ENCODE data around the gene C1QTNF5. TPM values are rescaled to one million over a fixed set of nuclear protein-coding genes. Genes with fewer than 3 reads are reported as not detected.
A peak's percentile ranks its signal among the peaks of the same experiment; 100 is the strongest.

Gene C1QTNF5
- polyA plus RNA-seq, 6 donors from 2014 or later = not detected

- DNase-seq = no peak
- H3K4me3 Mint-ChIP-seq = peak overlapping the region in 6 of 8 donors; percentile 60 to 86 (median 80)
- peaks cover 7 to 37% (median 31%) of the 10 kb centered on the region in 3 donors for H3K27me3 Mint-ChIP-seq
- no peaks in the 10 kb centered on the region for H3K36me3 Mint-ChIP-seq
- no peak for ATAC-seq (ENCODE audit: low read depth in 2 of 2)
- H3K27ac Mint-ChIP-seq = no peak overlapping the region
- H3K9me3 Mint-ChIP-seq = no peaks in the 10 kb centered on the region
- H3K4me1 Mint-ChIP-seq = peaks cover 35 to 49% (median 35%) of the 10 kb centered on the region in 3 donors
Measured at GRCh38 chr11:119320240-119320775, 20.4 kb downstream of the C1QTNF5 start.

DNA sequence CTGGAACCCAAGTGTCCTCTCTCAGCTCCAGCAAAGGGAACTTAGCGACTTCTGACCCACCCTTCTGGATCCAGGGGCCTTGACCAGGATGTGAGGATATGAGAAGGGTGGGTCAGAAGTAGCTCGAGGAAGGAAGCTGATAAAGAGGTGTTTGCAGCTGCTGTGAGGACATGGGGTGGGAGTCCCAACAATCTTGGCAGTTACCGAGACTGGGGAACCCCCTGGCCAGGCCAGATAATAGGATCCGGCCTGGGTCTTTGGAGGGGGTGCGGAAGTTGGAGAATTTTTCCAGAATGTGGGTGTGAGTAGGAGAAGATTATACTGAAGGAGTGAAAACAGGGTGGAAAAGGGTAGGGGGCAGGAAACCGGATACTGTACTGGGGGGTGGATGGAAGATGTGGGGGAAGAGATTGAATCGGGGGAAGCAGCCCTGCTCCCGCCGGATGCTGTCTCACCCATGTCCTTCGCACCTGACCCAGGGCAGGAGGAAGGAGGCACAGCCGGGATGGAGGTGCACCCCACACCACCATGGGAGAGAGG is 20.9 kb downstream of the C1QTNF5 start:
- ATAC-seq (ENCODE audit: low read depth in 2 of 2) (no peak), DNase-seq (no peak)
- Mint-ChIP-seq H3K27me3 (peaks cover 12 to 43% (median 37%) of the 10 kb centered on the region in 3 donors), H3K36me3 (no peaks in the 10 kb centered on the region), H3K27ac (peak overlapping the region in 2 of 6 donors; percentile 21 to 92), H3K4me3 (peak overlapping the region; percentile 52 to 86 (median 80)), H3K9me3 (no peaks in the 10 kb centered on the region), H3K4me1 (peaks cover 40 to 54% (median 40%) of the 10 kb centered on the region in 3 donors)

DNA sequence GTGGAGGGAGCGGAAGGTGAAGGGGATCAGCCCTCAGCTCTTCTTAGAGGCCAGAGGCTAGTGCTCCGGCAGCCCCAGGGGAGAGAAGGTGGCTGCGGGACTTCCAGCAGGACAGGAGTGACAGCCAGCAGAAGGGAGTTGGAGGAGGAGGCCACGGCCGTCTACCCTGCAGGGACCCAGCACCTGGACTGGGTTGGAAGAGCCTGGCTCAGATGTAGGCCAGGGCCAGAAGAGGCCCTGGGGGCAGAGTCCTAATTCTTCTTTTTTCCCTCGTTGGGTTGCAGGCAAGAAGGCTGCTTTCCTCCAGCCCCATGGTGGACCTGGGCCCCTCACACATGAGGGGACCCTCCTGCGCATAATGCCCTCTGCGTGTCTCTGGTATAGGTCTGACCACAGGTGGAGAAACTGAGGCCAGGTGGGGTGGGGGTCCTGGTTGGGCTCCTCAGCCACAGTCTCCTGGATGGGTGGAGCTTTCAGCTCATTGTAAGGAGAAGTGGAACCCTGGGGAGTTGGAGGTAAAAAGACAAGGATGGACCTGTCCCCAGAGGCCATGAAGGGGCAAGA is 21.5 kb downstream of the C1QTNF5 start:
- Mint-ChIP-seq H3K27me3 (peaks cover 12 to 48% (median 40%) of the 10 kb centered on the region in 3 donors), H3K27ac (peak overlapping the region in 3 of 6 donors; percentile 21 to 94 (median 92)), H3K4me1 (peaks cover 41 to 59% (median 41%) of the 10 kb centered on the region in 3 donors), H3K4me3 (peak overlapping the region in 7 of 8 donors; percentile 2 to 86 (median 80)), H3K36me3 (no peaks in the 10 kb centered on the region), H3K9me3 (no peaks in the 10 kb centered on the region)
- no peak for DNase-seq
- no peak for ATAC-seq (ENCODE audit: low read depth in 2 of 2)

DNA sequence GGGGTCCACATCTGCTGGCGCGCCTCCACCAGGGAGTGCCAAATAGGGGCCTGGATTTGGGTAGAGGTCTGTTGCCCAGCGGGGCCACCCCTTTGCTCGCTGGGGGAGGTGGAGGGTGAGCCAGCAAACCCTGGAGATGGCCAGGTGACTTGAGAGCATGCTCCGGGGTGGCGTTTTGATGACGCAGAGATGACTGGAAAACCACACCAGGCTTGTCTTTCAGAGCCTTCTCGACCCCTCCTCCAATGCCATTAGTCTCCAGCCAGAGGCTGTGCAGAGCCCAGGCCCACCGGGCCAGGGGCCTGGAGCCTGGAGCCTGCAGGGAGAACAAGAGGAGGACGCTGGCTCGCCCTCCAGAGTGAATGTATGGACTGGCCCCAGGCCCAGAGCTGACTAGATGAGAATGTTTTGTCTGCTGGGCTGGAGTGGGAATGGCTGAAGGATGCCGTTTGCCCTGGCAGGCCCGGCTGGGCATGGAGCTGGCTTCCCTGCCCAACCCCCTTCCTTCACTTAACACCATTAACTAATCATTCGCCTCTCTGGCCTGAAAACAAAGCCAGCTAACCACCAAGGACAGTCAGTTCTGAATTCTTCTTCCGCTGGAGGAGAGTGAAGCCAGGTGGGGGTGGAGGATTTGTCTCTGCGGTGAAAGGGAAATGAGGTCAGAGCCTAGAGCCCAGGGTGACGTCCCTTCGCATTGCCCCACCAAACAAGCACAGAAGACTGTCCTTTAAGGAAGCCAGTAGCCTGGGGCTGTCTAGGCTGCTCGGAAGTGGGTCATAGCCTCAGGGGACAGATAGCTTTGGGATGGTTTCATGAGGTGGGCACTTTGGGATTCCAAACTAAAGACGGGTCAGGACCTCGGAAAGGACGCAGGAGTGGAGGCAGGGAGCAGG is 22.2 kb downstream of the C1QTNF5 start:
- Mint-ChIP-seq H3K27me3 (peaks cover 12 to 46% (median 35%) of the 10 kb centered on the region in 3 donors), H3K27ac (peak overlapping the region in 4 of 6 donors; percentile 21 to 94 (median 58)), H3K36me3 (no peaks in the 10 kb centered on the region), H3K9me3 (no peaks in the 10 kb centered on the region), H3K4me1 (peaks cover 36 to 55% (median 40%) of the 10 kb centered on the region in 3 donors), H3K4me3 (peak overlapping the region in 5 of 8 donors; percentile 2 to 86 (median 52))
- ATAC-seq (ENCODE audit: low read depth in 2 of 2) = peak in 1 of 2 donors; percentile 14
- no peak for DNase-seq

- no peak overlapping the region for H3K27ac Mint-ChIP-seq
- H3K36me3 Mint-ChIP-seq = no peaks in the 10 kb centered on the region
- peak overlapping the region in 6 of 8 donors; percentile 15 to 77 (median 38) for H3K4me3 Mint-ChIP-seq
- ATAC-seq (ENCODE audit: low read depth in 2 of 2) (no peak), DNase-seq (no peak)
- H3K27me3 Mint-ChIP-seq = peaks cover 12 to 46% (median 33%) of the 10 kb centered on the region in 3 donors
- H3K4me1 Mint-ChIP-seq = peaks cover 33 to 50% (median 36%) of the 10 kb centered on the region in 3 donors
- H3K9me3 Mint-ChIP-seq = no peaks in the 10 kb centered on the region
Measured at GRCh38 chr11:119317592-119318239, 23.0 kb downstream of the C1QTNF5 start.

DNA sequence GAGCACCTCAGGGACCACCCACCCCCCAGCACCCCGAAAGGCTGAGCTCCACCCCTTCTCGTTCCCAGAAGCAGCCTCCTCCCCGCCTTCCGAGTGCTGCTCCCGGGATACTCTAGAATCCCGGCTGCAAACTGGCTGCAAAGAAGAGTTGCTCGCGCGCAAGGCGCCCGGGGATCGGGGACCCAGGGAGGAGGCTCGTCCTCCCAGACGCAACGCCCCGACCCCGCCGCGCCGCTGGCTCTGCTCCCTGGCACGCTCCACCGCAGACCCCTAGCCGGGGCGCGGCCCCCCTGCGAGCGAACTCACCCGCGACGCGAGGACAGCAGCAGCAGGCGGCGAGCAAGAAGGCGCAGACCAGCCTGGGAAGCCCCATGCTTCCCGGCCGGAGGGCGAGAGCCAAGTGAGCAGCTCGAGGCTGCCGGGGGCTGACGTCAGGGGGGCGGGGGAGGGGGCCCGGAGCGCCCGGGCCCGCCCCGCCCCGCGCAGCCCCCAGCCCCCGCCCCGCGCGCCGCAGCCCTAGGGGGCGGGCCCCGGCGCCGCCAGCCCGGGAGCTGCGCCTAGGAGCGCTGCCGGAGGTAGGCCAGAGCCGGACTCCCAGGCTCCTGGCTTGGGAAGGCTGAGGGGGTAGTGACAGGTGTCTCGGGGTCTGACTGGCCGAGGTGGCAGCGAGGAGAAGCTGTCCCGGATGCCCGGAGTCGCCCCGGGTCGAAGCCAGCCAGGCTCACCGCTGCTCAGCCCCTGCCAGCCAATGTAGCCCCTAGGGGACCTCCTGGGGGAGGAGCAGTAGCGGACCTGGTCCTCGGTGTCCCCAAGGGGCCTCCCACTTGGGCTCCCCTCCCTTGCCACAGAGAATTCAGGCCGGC is 23.7 kb downstream of the C1QTNF5 start, which contains the start of gene MCAM:
Gene MCAM (minus strand): TSS at position 402 of the 863 bp plus-strand sequence. CDS start 29 bp downstream, at position 373.
- Mint-ChIP-seq H3K27ac (no peak within 1 kb of the TSS), H3K9me3 (no peaks in the 10 kb centered on the region), H3K36me3 (no peaks in the 10 kb centered on the region), H3K4me1 (peaks cover 29 to 45% (median 34%) of the 10 kb centered on the region in 3 donors), H3K27me3 (peaks cover 12 to 52% (median 40%) of the 10 kb centered on the region in 3 donors), H3K4me3 (peak within 1 kb of the TSS; percentile 54 to 85 (median 76))
- ATAC-seq (ENCODE audit: low read depth in 2 of 2) (no peak), DNase-seq (no peak)

DNA sequence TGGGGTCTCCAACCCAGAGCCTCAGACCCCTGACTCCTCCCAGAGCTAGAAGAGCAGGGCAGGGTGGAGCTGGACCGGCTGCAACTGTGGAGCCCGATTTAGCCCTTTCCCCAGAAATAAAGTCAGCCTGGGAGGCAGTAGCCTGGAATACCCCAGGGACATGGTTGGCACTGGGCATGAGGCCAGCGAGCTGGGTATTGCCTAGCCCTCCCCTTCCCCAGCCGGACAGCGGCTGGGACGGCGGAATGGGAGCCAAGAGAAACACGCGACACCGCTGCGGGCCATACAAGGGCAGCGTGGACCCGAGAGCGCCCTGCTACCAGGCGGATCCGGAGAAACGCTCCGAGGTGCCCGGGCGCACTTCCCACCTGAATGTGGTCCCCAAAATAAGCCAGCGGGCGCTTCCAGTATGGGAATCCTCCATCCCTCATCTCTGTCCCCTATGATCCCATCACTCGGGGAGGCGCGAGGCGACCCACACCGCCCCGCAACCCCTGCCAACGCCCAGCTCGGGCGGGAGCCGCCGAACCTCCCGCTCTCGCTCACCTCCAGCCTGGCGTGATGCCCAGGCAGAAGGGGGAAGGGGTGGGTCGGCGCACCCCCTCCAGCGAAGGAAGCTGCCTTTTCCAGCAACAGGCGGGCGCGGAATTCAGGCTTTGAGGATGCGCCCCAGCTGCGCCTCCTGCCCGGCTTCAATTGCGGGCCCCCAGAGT is 24.5 kb downstream of the C1QTNF5 start:
- peaks cover 25 to 37% (median 26%) of the 10 kb centered on the region in 3 donors for H3K4me1 Mint-ChIP-seq
- H3K9me3 Mint-ChIP-seq = no peaks in the 10 kb centered on the region
- no peak for DNase-seq
- H3K27ac Mint-ChIP-seq = peak overlapping the region in 3 of 6 donors; percentile 11 to 78 (median 27)
- H3K36me3 Mint-ChIP-seq = no peaks in the 10 kb centered on the region
- peaks cover 12 to 52% (median 40%) of the 10 kb centered on the region in 3 donors for H3K27me3 Mint-ChIP-seq
- ATAC-seq (ENCODE audit: low read depth in 2 of 2) = no peak
- H3K4me3 Mint-ChIP-seq = peak overlapping the region; percentile 21 to 85 (median 74)

- ATAC-seq (ENCODE audit: low read depth in 2 of 2) = peak; percentile 72 to 74
- Mint-ChIP-seq H3K27ac (peak overlapping the region in 3 of 6 donors; percentile 11 to 78 (median 27)), H3K27me3 (peaks cover 12 to 52% (median 40%) of the 10 kb centered on the region in 3 donors), H3K9me3 (no peaks in the 10 kb centered on the region), H3K36me3 (no peaks in the 10 kb centered on the region), H3K4me1 (peaks cover 24 to 35% (median 26%) of the 10 kb centered on the region in 3 donors), H3K4me3 (peak overlapping the region; percentile 53 to 85 (median 76))
- DNase-seq = peak; percentile 48
Measured at GRCh38 chr11:119315131-119316015, 25.3 kb downstream of the C1QTNF5 start.

- Mint-ChIP-seq H3K4me1 (peaks cover 20 to 32% (median 24%) of the 10 kb centered on the region in 3 donors), H3K36me3 (no peaks in the 10 kb centered on the region), H3K27ac (no peak overlapping the region), H3K4me3 (peak overlapping the region in 6 of 8 donors; percentile 49 to 85 (median 74)), H3K9me3 (no peaks in the 10 kb centered on the region), H3K27me3 (peaks cover 12 to 47% (median 34%) of the 10 kb centered on the region in 3 donors)
- ATAC-seq (ENCODE audit: low read depth in 2 of 2) (no peak), DNase-seq (no peak)
Measured at GRCh38 chr11:119314726-119315125, 26.0 kb downstream of the C1QTNF5 start.

DNA sequence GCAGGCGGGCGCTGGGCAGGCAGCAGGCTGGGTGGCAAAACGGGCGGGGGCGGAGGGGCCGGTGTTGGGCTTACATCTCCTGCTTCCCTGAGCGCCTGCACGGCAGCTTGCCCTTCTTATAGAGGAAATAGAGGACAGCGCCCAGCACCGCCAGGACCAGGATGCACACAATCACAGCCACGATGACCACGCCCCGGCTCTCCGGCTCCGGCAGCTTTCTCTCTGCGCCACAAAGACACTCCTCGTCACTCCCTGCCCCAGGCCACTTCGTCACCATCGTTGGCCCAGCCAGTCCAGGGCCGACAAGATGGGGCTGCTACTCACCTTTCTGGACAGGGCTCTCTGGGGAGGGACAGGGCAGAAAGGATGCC is 30.0 kb downstream of the C1QTNF5 start:
- Mint-ChIP-seq H3K27me3 (peaks cover 8 to 24% (median 19%) of the 10 kb centered on the region in 3 donors), H3K4me1 (peaks cover 9 to 15% (median 12%) of the 10 kb centered on the region in 3 donors), H3K27ac (no peak overlapping the region), H3K36me3 (no peaks in the 10 kb centered on the region), H3K9me3 (no peaks in the 10 kb centered on the region), H3K4me3 (no peak overlapping the region)
- DNase-seq (no peak), ATAC-seq (ENCODE audit: low read depth in 2 of 2) (no peak)
